Psoas muscle (tissue), 8 donors: ENCODE results near the gene PVALB. TPM values are rescaled to one million over a fixed set of nuclear protein-coding genes. Genes with fewer than 3 reads are reported as not detected.
"Not testable (repeated sequence)": the region's sequence is repeated elsewhere in the genome, so short reads cannot be mapped to it uniquely, and the experiment has no call there.

Experiments
- ATAC-seq, 4 donors: fragments of 200-7000 bp; cut with Tn5 transposase; one replicate each; pipeline ENCODE4 v1.9.1; 2020; ENCODE audit warnings: moderate library complexity in 3 of 4, mild to moderate bottlenecking in 2 of 4
- DNase-seq, 2 donors: peaks; one replicate each; pipeline ENCODE4 v3.0.0-alpha.2; 2020
- H3K27ac ChIP-seq: fragments of 200-600 bp; one replicate; pipeline ENCODE4 v1.8.0; 2022
- H3K27me3 ChIP-seq, 3 donors: fragments of 200-600 bp in 1 of 3; one replicate each; pipeline versions ENCODE4 v1.6.1 to v1.8.0; 2013 to 2022; ENCODE audit warnings: low read length in 2 of 3, mild to moderate bottlenecking in 2 of 3, moderate library complexity in 1 of 3; ENCODE audit not compliant: insufficient read depth in 3 of 3
- H3K36me3 ChIP-seq, 2 donors: fragments of 200-600 bp in 1 of 2; one replicate each; pipeline versions ENCODE4 v1.6.1 to v1.8.0; 2013 to 2022; ENCODE audit warnings: low read depth in 1 of 2, mild to moderate bottlenecking in 1 of 2, moderate library complexity in 1 of 2; ENCODE audit not compliant: insufficient read depth in 1 of 2
- H3K4me1 ChIP-seq: fragments of 200-600 bp; one replicate; pipeline ENCODE4 v1.8.0; 2022
- H3K4me3 ChIP-seq: fragments of 200-600 bp; one replicate; pipeline ENCODE4 v1.8.0; 2022; ENCODE audit warnings: mild to moderate bottlenecking
- H3K9me3 ChIP-seq: fragments of 200-600 bp; one replicate; pipeline ENCODE4 v1.8.0; 2022
- CTCF ChIP-seq: fragments of 200-600 bp; IDR thresholded peaks from one replicate; pipeline ENCODE4 v1.8.0; 2022; ENCODE audit warnings: antibody characterized with exemption
- WGBS, 3 donors: extraction: QIAGEN DNeasy Blood & Tissue Kit; methylation state at CpG; one replicate each; pipeline versions ENCODE4 v1.1.6 to v1.1.7; 2013; 5-methylcytosine and 5-hydroxymethylcytosine counted together
- intact Hi-C, 2 donors: fragments of 100-400 bp; cut with DNase I; formaldehyde crosslinking; loops; one replicate each; pipeline versions ENCODE4 v1.11.0 to v1.14.2; 2022
- polyA plus RNA-seq, 3 donors: library from polyadenylated mRNA; stranded (reverse); fragments of 200-250 nt; gene quantifications; one replicate each; pipeline ENCODE4 v1.2.3, GENCODE V29; 2013
- total RNA-seq, 4 donors: library from RNA; stranded (reverse); fragmentation: NEBNext Ultra II Directional in 2 of 4; extraction: Animal tissue kit (Norgen Biotek cat#: 25700) in 2 of 4; gene quantifications; one replicate each; pipeline versions ENCODE4 v1.2.1 to v1.2.4, GENCODE V29; 2021 to 2023
- donor health status: healthy with polysubstance abuse.
- donor health status: DM: no; HTN: no; CAD: no; lungs with moderate emphysema.
- donor health status: Bipolar disorder and iron deficiency.
- donor health status: healthy.
- donor health status: DM: yes; HTN: yes; CAD: no.
- donor health status: DM: no; HTN: no; CAD: no.
- donor health status: DM: no; HTN: no; CAD: no.
- donor health status: DM: yes; HTN: yes; CAD: no.

The PVALB gene
- total and polyA plus RNA-seq, 7 donors: 0.22 to 1.4 (median 1.1) TPM; not detected in 3

GRCh38 chr22:36756031-36756430, 60.8 kb downstream of the PVALB start:
- TF ChIP-seq CTCF: no peak
- Histone ChIP-seq H3K27ac (no peak overlapping the region), H3K4me3 (no peak overlapping the region), H3K4me1 (no peaks in the 10 kb centered on the region), H3K9me3 (no peaks in the 10 kb centered on the region), H3K36me3 (no peaks in the 10 kb centered on the region), H3K27me3 (peaks cover 0 to 15% (median 11%) of the 10 kb centered on the region in 3 donors)
- ATAC-seq (no peak), DNase-seq (no peak)
- WGBS, 3 donors: 51 to 54% (median 53%) methylated on average over 6 to 7 of the region's 7 CpGs
- intact Hi-C loops: loop anchor here (5.0 kb wide), 1 partner anchor 221 kb away; no protein-coding TSS in a partner anchor

GRCh38 chr22:36755316-36755715, 61.5 kb downstream of the PVALB start:
- no peak for ATAC-seq
- intact Hi-C loops: loop anchor here (5.0 kb wide), 1 partner anchor 222 kb away; no protein-coding TSS in a partner anchor
- WGBS, 3 donors: 79 to 93% (median 84%) methylated on average over 6 of the region's 6 CpGs

DNA sequence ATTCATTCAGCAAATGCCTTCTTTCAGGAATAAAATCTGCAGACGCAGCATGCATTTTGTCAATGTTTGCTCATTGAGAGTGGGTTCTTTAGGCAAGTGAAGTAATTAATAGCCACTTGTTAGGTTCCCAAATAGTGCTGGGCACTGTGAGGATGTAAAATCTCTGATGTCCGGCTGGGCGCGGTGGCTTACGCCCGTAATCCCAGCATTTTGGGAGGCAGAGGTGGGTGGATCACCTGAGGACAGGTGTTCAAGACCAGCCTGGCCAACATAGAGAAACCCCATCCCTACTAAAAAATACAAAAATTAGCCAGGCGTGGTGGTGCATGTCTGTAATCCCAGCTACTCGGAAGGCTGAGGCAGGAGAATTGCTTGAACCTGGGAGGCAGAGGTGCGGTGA, 62.0 kb downstream of the PVALB start:
- H3K27me3 ChIP-seq: peaks cover 0 to 15% (median 11%) of the 10 kb centered on the region in 3 donors
- not testable (repeated sequence) for H3K4me3 ChIP-seq, H3K4me1 ChIP-seq, H3K9me3 ChIP-seq, DNase-seq, H3K36me3 ChIP-seq, H3K27ac ChIP-seq, ATAC-seq
- intact Hi-C loops: loop anchor here (5.0 kb wide), 1 partner anchor 222 kb away; no protein-coding TSS in a partner anchor
- 90 to 94% (median 91%) methylated on average over 9 of the region's 9 CpGs for WGBS, 3 donors

More at GRCh38 chr22:36755316-36755715, 61.5 kb downstream of the PVALB start:
- Histone ChIP-seq H3K4me3 (no peak overlapping the region), H3K4me1 (no peaks in the 10 kb centered on the region), H3K9me3 (no peaks in the 10 kb centered on the region), H3K27ac (no peak overlapping the region), H3K36me3 (no peaks in the 10 kb centered on the region), H3K27me3 (peaks cover 0 to 15% (median 11%) of the 10 kb centered on the region in 3 donors)
- DNase-seq: no peak
- TF ChIP-seq CTCF: no peak

DNA sequence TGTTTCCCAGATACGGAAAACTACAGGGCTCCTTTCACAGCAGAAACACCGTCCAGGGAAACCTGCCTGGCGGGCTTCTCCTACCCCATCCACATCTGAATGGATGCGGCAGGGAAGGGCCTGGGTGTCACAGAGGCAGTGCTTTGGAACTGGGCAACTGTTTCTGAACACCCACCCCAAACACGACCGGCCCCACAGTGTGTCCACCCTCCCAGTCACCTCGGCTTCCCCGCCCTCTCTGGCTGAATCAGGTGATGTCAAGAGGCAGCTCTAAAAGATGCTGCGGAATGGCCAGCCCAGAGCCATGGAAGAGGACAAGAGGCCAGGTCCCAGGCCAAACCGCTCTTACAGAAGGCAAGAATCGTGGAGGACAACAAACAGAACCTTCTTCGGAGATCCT, 62.9 kb downstream of the PVALB start:
- Histone ChIP-seq H3K36me3 (no peaks in the 10 kb centered on the region), H3K4me1 (no peaks in the 10 kb centered on the region), H3K9me3 (no peaks in the 10 kb centered on the region), H3K4me3 (no peak overlapping the region), H3K27ac (no peak overlapping the region), H3K27me3 (peaks cover 0 to 15% (median 11%) of the 10 kb centered on the region in 3 donors)
- intact Hi-C loops: no loop called here
- no peak for DNase-seq
- no peak for ATAC-seq
- no peak for TF ChIP-seq CTCF
- 71 to 79% (median 76%) methylated on average over 12 of the region's 12 CpGs for WGBS, 3 donors

DNA sequence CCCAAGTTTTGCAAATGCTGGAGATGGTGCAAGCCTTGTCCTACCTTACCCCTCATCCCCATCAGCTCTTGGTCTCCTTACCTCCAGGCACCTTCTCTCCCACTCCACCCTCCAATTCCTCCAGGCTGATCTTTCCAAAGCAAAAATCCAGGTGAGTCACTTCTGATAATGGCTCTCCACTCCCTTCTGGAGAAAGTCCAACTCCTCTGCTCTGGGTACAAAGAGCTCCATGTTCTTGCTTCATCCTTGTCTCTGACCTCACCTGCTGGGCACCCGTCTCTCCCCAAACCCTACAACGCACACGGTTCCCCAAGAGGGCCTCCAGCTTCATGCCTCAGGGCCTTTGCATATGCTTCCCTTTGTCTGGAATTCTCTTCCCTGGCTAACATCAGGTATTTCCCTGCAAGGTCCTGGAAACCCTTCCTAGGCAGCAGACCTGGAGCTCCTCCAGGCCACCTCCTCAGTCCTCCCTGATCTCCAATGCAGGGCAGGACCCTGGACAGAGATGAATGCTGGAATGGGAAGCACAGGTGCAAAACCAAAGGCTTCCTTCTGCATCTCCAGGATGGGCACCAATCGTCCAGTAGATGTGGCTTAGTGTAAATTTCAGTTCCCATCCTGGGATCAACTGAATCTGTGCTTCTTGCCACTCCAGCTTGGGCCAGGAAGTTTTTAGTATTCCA, 63.6 kb downstream of the PVALB start:
- H3K4me3 ChIP-seq: no peak overlapping the region
- no peak for TF ChIP-seq CTCF
- peaks cover 0 to 15% (median 11%) of the 10 kb centered on the region in 3 donors for H3K27me3 ChIP-seq
- H3K4me1 ChIP-seq: no peaks in the 10 kb centered on the region
- no peaks in the 10 kb centered on the region for H3K9me3 ChIP-seq
- DNase-seq (no peak), ATAC-seq (no peak)
- no peaks in the 10 kb centered on the region for H3K36me3 ChIP-seq
- WGBS, 3 donors: 63 to 70% (median 67%) methylated on average over 4 of the region's 4 CpGs
- no peak overlapping the region for H3K27ac ChIP-seq
- intact Hi-C loops: no loop called here

Other genes with a start within 250 kb of the PVALB start
- gene CACNG2, start 113.3 kb downstream of the PVALB start, total RNA-seq: not detected
- gene CACNG2, start 113.3 kb downstream of the PVALB start, polyA plus RNA-seq: not detected
- gene IFT27, start 40.9 kb downstream of the PVALB start, total RNA-seq: 10 to 100 TPM in 2 of 4 donors, 1 to 10 TPM in 2; 6.0 to 16.7 (median 8.5) TPM
- 10 to 100 TPM in 1 of 3 donors, 1 to 10 TPM in 2; 5.6 to 12.2 (median 7.4) TPM for gene IFT27, start 40.9 kb downstream of the PVALB start, polyA plus RNA-seq
- 1 to 10 TPM; 2.6 to 4.3 (median 3.0) TPM for gene NCF4, start 44.0 kb upstream of the PVALB start, total RNA-seq
- gene NCF4, start 44.0 kb upstream of the PVALB start, polyA plus RNA-seq: 1 to 10 TPM; 1.5 to 1.9 (median 1.5) TPM
- 1 to 10 TPM; 1.0 to 1.7 (median 1.5) TPM for gene CSF2RB, start 96.6 kb upstream of the PVALB start, total RNA-seq
- under 1 TPM; 0.25 to 0.45 (median 0.27) TPM for gene CSF2RB, start 96.6 kb upstream of the PVALB start, polyA plus RNA-seq
- gene TST, start 202.4 kb upstream of the PVALB start, total RNA-seq: 10 to 100 TPM; 18.4 to 46.9 (median 33.1) TPM
- 10 to 100 TPM; 18.6 to 35.6 (median 24.1) TPM for gene TST, start 202.4 kb upstream of the PVALB start, polyA plus RNA-seq
- gene MPST, start 202.7 kb upstream of the PVALB start, total RNA-seq: 10 to 100 TPM; 31.5 to 58.0 (median 41.7) TPM
- 10 to 100 TPM; 42.1 to 83.6 (median 67.2) TPM for gene MPST, start 202.7 kb upstream of the PVALB start, polyA plus RNA-seq
- 1 to 10 TPM; 1.5 to 3.4 (median 2.4) TPM for gene KCTD17, start 234.7 kb upstream of the PVALB start, total RNA-seq
- 1 to 10 TPM; 1.5 to 1.8 (median 1.7) TPM for gene KCTD17, start 234.7 kb upstream of the PVALB start, polyA plus RNA-seq